Skeletal muscle satellite cell (primary cell): ENCODE results near the gene BMP7.
"Not testable (repeated sequence)": the region's sequence is repeated elsewhere in the genome, so short reads cannot be mapped to it uniquely, and the experiment has no call there.

Experiments
- H3K27me3 ChIP-seq: 2 replicates; pipeline ENCODE4 v1.7.0; 2013; ENCODE audit warnings: low read length; ENCODE audit not compliant: control insufficient read depth, insufficient read depth
- H3K36me3 ChIP-seq: 2 replicates; pipeline ENCODE4 v1.7.0; 2013; ENCODE audit warnings: mild to moderate bottlenecking, control low read depth, low read length; ENCODE audit not compliant: insufficient read depth
- H3K4me1 ChIP-seq: 2 replicates; pipeline ENCODE4 v1.7.0; 2013; ENCODE audit warnings: low read length; ENCODE audit not compliant: control insufficient read depth, insufficient read depth
- H3K4me2 ChIP-seq: 2 replicates; pipeline ENCODE4 v1.7.0; 2013; ENCODE audit warnings: mild to moderate bottlenecking, low read length
- H3K4me3 ChIP-seq: 2 replicates; pipeline ENCODE4 v1.7.0; 2013; ENCODE audit warnings: low read length
- H3K9ac ChIP-seq: 2 replicates; pipeline ENCODE4 v1.7.0; 2013; ENCODE audit warnings: mild to moderate bottlenecking, low read depth, low read length, moderate library complexity
- H3K9me3 ChIP-seq: replicated peaks from 2 replicates; pipeline ENCODE4 v1.7.0; 2013; ENCODE audit warnings: mild to moderate bottlenecking, control low read depth, low read length

BMP7 gene

GRCh38 chr20:57244627-57245214, 21.7 kb downstream of the BMP7 start:
- no peak overlapping the region for H3K9ac ChIP-seq
- no peaks in the 10 kb centered on the region for H3K36me3 ChIP-seq
- no peak overlapping the region for H3K4me2 ChIP-seq
- no peak overlapping the region for H3K4me3 ChIP-seq
- H3K4me1 ChIP-seq: no peaks in the 10 kb centered on the region
- no peaks in the 10 kb centered on the region for H3K27me3 ChIP-seq
- no peaks in the 10 kb centered on the region for H3K9me3 ChIP-seq

GRCh38 chr20:57244221-57244585, 22.2 kb downstream of the BMP7 start:
- no peaks in the 10 kb centered on the region for H3K27me3 ChIP-seq
- H3K9me3 ChIP-seq: no peaks in the 10 kb centered on the region
- no peak overlapping the region for H3K9ac ChIP-seq
- no peaks in the 10 kb centered on the region for H3K36me3 ChIP-seq
- H3K4me1 ChIP-seq: no peaks in the 10 kb centered on the region
- H3K4me2 ChIP-seq: no peak overlapping the region
- no peak overlapping the region for H3K4me3 ChIP-seq

- Histone ChIP-seq H3K27me3 (no peaks in the 10 kb centered on the region), H3K9me3 (no peaks in the 10 kb centered on the region), H3K4me2 (no peak overlapping the region), H3K4me3 (no peak overlapping the region), H3K9ac (no peak overlapping the region), H3K36me3 (no peaks in the 10 kb centered on the region), H3K4me1 (no peaks in the 10 kb centered on the region)
Observed at GRCh38 chr20:57243480-57244220, 22.8 kb downstream of the BMP7 start.

- Histone ChIP-seq H3K36me3 (no peaks in the 10 kb centered on the region), H3K27me3 (no peaks in the 10 kb centered on the region), H3K4me3 (no peak overlapping the region), H3K9ac (no peak overlapping the region), H3K4me2 (no peak overlapping the region), H3K4me1 (no peaks in the 10 kb centered on the region), H3K9me3 (no peaks in the 10 kb centered on the region)
Observed at GRCh38 chr20:57242414-57242813, 24.0 kb downstream of the BMP7 start.

GRCh38 chr20:57241363-57241991, 25.0 kb downstream of the BMP7 start:
- Histone ChIP-seq H3K4me2 (no peak overlapping the region), H3K4me3 (no peak overlapping the region), H3K36me3 (no peaks in the 10 kb centered on the region), H3K9ac (no peak overlapping the region), H3K9me3 (no peaks in the 10 kb centered on the region), H3K27me3 (no peaks in the 10 kb centered on the region), H3K4me1 (no peaks in the 10 kb centered on the region)

GRCh38 chr20:57240581-57241362, 25.7 kb downstream of the BMP7 start:
- Histone ChIP-seq H3K36me3 (no peaks in the 10 kb centered on the region), H3K27me3 (no peaks in the 10 kb centered on the region), H3K4me3 (no peak overlapping the region), H3K4me1 (no peaks in the 10 kb centered on the region), H3K9me3 (no peaks in the 10 kb centered on the region), H3K4me2 (no peak overlapping the region), H3K9ac (no peak overlapping the region)

GRCh38 chr20:57239725-57240124, 26.7 kb downstream of the BMP7 start:
- H3K36me3 ChIP-seq, H3K4me3 ChIP-seq, H3K27me3 ChIP-seq, H3K9me3 ChIP-seq, H3K9ac ChIP-seq, H3K4me2 ChIP-seq, H3K4me1 ChIP-seq: not testable (repeated sequence)

GRCh38 chr20:57239324-57239723, 27.1 kb downstream of the BMP7 start:
- not testable (repeated sequence) for H3K9me3 ChIP-seq, H3K36me3 ChIP-seq, H3K27me3 ChIP-seq, H3K9ac ChIP-seq, H3K4me2 ChIP-seq, H3K4me1 ChIP-seq, H3K4me3 ChIP-seq

GRCh38 chr20:57238089-57238488, 28.4 kb downstream of the BMP7 start:
- no peaks in the 10 kb centered on the region for H3K27me3 ChIP-seq
- H3K9me3 ChIP-seq: no peaks in the 10 kb centered on the region
- no peak overlapping the region for H3K4me3 ChIP-seq
- H3K36me3 ChIP-seq: no peaks in the 10 kb centered on the region
- H3K4me2 ChIP-seq: no peak overlapping the region
- no peaks in the 10 kb centered on the region for H3K4me1 ChIP-seq
- H3K9ac ChIP-seq: no peak overlapping the region

- no peaks in the 10 kb centered on the region for H3K4me1 ChIP-seq
- H3K9me3 ChIP-seq: no peaks in the 10 kb centered on the region
Observed at GRCh38 chr20:57237585-57237953, 28.9 kb downstream of the BMP7 start.

GRCh38 chr20:57236813-57237584, 29.4 kb downstream of the BMP7 start:
- no peaks in the 10 kb centered on the region for H3K36me3 ChIP-seq
- no peak overlapping the region for H3K9ac ChIP-seq
- H3K27me3 ChIP-seq: no peaks in the 10 kb centered on the region
- H3K4me3 ChIP-seq: no peak overlapping the region
- H3K4me2 ChIP-seq: no peak overlapping the region
- H3K4me1 ChIP-seq: no peaks in the 10 kb centered on the region
- no peaks in the 10 kb centered on the region for H3K9me3 ChIP-seq

More at GRCh38 chr20:57237585-57237953, 28.9 kb downstream of the BMP7 start:
- H3K27me3 ChIP-seq: no peaks in the 10 kb centered on the region
- no peaks in the 10 kb centered on the region for H3K36me3 ChIP-seq
- H3K4me3 ChIP-seq: no peak overlapping the region
- H3K9ac ChIP-seq: no peak overlapping the region
- no peak overlapping the region for H3K4me2 ChIP-seq
